WI38 (cell line): ENCODE data around the gene LRCH1.
"Not testable (repeated sequence)": the region's sequence is repeated elsewhere in the genome, so short reads cannot be mapped to it uniquely, and the experiment has no call there.

Source experiments
- H3K4me3 ChIP-seq: 2 replicates; pipeline ENCODE4 v1.5.1; 2011; ENCODE audit warnings: low read depth, mild to moderate bottlenecking, control low read depth, low read length
- CTCF ChIP-seq: IDR thresholded peaks from 2 replicates; pipeline ENCODE4 v1.5.1; 2012; ENCODE audit warnings: low read depth, mild to moderate bottlenecking, control low read depth, low read length

The LRCH1 gene

GRCh38 chr13:46552889-46553520 lies at the start of gene LRCH1:
Gene LRCH1, plus strand, starts transcription at chr13:46553170. Its CDS starts 227 bp downstream, at chr13:46553397.
- TF ChIP-seq CTCF = no peak
- peak within 1 kb of the TSS; percentile 93 for H3K4me3 ChIP-seq

GRCh38 chr13:46504036-46504435 lies 48.9 kb upstream of the LRCH1 start:
- H3K4me3 ChIP-seq = no peak overlapping the region
- TF ChIP-seq CTCF = no peak

- TF ChIP-seq CTCF = no peak
- no peak overlapping the region for H3K4me3 ChIP-seq
Observed at GRCh38 chr13:46507981-46508380, 45.0 kb upstream of the LRCH1 start.

GRCh38 chr13:46509981-46510380 lies 43.0 kb upstream of the LRCH1 start:
- TF ChIP-seq CTCF = no peak
- H3K4me3 ChIP-seq = no peak overlapping the region

- H3K4me3 ChIP-seq = no peak overlapping the region
Observed at GRCh38 chr13:46515803-46516202, 37.2 kb upstream of the LRCH1 start.

GRCh38 chr13:46516599-46517338 lies 36.2 kb upstream of the LRCH1 start:
- TF ChIP-seq CTCF = no peak
- no peak overlapping the region for H3K4me3 ChIP-seq

More at GRCh38 chr13:46515803-46516202, 37.2 kb upstream of the LRCH1 start:
- TF ChIP-seq CTCF = no peak

- H3K4me3 ChIP-seq = not testable (repeated sequence)
Observed at GRCh38 chr13:46517748-46518147, 35.2 kb upstream of the LRCH1 start.
